Subcutaneous abdominal adipose tissue (tissue), 5 donors: ENCODE measurements around the gene DENND1A.

Source experiments
- H3K27ac ChIP-seq: one replicate; pipeline ENCODE4 v1.7.0; 2013; ENCODE audit warnings: low read depth, mild to moderate bottlenecking, inconsistent platforms, low read length, moderate library complexity
- H3K27me3 ChIP-seq, 5 donors: one replicate each; pipeline ENCODE4 v1.7.0; 2013; ENCODE audit warnings: low read length in 5 of 5, inconsistent platforms in 1 of 5; ENCODE audit not compliant: control insufficient read depth in 5 of 5, insufficient read depth in 4 of 5
- H3K36me3 ChIP-seq, 5 donors: one replicate each; pipeline ENCODE4 v1.7.0; 2013; ENCODE audit warnings: low read length in 5 of 5; ENCODE audit not compliant: control insufficient read depth in 5 of 5, insufficient read depth in 5 of 5
- H3K4me1 ChIP-seq, 5 donors: one replicate each; pipeline ENCODE4 v1.7.0; 2013; ENCODE audit warnings: low read length in 5 of 5, mild to moderate bottlenecking in 3 of 5, moderate library complexity in 1 of 5; ENCODE audit not compliant: control insufficient read depth in 5 of 5, insufficient read depth in 5 of 5
- H3K4me3 ChIP-seq, 5 donors: one replicate each; pipeline ENCODE4 v1.7.0; 2013; ENCODE audit warnings: low read length in 5 of 5, low read depth in 1 of 5
- H3K9ac ChIP-seq, 5 donors: one replicate each; pipeline ENCODE4 v1.7.0; 2013; ENCODE audit warnings: low read length in 5 of 5, mild to moderate bottlenecking in 4 of 5, moderate library complexity in 3 of 5
- H3K9me3 ChIP-seq, 5 donors: one replicate each; pipeline ENCODE4 v1.7.0; 2013; ENCODE audit warnings: low read length in 5 of 5; ENCODE audit not compliant: control insufficient read depth in 5 of 5
- donor health status: healthy.
- donor health status: healthy.
- donor health status: healthy.
- donor health status: healthy.
- donor health status: healthy.

DENND1A gene

GRCh38 chr9:123347289-123348060 lies 582.5 kb downstream of the DENND1A start:
- Histone ChIP-seq H3K9ac (no peak overlapping the region), H3K27me3 (peaks cover 5 to 30% (median 12%) of the 10 kb centered on the region in 5 donors)

GRCh38 chr9:123346826-123347225 lies 583.1 kb downstream of the DENND1A start:
- Histone ChIP-seq H3K9me3 (no peaks in the 10 kb centered on the region), H3K9ac (no peak overlapping the region), H3K27me3 (peaks cover 5 to 30% (median 15%) of the 10 kb centered on the region in 5 donors), H3K4me1 (peaks cover 0 to 12% (median 3%) of the 10 kb centered on the region in 5 donors), H3K36me3 (no peaks in the 10 kb centered on the region), H3K27ac (no peak overlapping the region), H3K4me3 (no peak overlapping the region)

More at GRCh38 chr9:123347289-123348060, 582.5 kb downstream of the DENND1A start:
- H3K4me3 ChIP-seq = no peak overlapping the region
- no peaks in the 10 kb centered on the region for H3K36me3 ChIP-seq
- H3K9me3 ChIP-seq = no peaks in the 10 kb centered on the region
- H3K27ac ChIP-seq = no peak overlapping the region
- peaks cover 0 to 12% (median 3%) of the 10 kb centered on the region in 5 donors for H3K4me1 ChIP-seq

- H3K27ac ChIP-seq = no peak overlapping the region
- H3K27me3 ChIP-seq = peaks cover 5 to 26% (median 17%) of the 10 kb centered on the region in 5 donors
- H3K9ac ChIP-seq = no peak overlapping the region
- H3K36me3 ChIP-seq = no peaks in the 10 kb centered on the region
- H3K9me3 ChIP-seq = no peaks in the 10 kb centered on the region
- no peak overlapping the region for H3K4me3 ChIP-seq
- peaks cover 0 to 12% (median 3%) of the 10 kb centered on the region in 5 donors for H3K4me1 ChIP-seq
These were observed 583.9 kb downstream of the DENND1A start for GRCh38 chr9:123346026-123346425.

DNA sequence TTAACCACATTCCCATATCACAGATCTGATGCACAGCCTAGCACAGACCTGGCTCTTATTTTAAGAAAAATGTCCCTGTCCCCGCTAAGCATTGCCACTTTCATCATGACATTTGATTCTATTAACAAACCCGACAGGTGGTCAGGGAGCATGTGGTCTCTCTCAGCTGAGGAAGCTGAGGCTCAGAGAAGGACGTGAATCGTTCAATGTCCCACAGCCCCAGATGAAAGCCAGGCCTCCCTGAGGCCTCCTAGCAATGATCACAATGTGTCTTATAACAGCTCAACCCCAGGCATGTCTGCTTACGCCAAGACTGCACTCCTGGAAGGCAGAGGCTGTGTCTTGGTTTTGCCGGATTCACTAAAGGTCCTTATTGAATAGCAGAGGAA lies 584.4 kb downstream of the DENND1A start:
- Histone ChIP-seq H3K27me3 (peaks cover 5 to 26% (median 17%) of the 10 kb centered on the region in 5 donors), H3K4me1 (peaks cover 0 to 10% (median 3%) of the 10 kb centered on the region in 5 donors), H3K9ac (no peak overlapping the region), H3K27ac (no peak overlapping the region), H3K4me3 (no peak overlapping the region), H3K36me3 (no peaks in the 10 kb centered on the region), H3K9me3 (no peaks in the 10 kb centered on the region)

GRCh38 chr9:123344192-123344949 lies 585.6 kb downstream of the DENND1A start:
- no peaks in the 10 kb centered on the region for H3K36me3 ChIP-seq
- H3K27me3 ChIP-seq = peaks cover 5 to 29% (median 17%) of the 10 kb centered on the region in 5 donors
- no peak overlapping the region for H3K9ac ChIP-seq
- H3K4me3 ChIP-seq = no peak overlapping the region
- peaks cover 0 to 12% (median 4%) of the 10 kb centered on the region in 5 donors for H3K4me1 ChIP-seq
- no peaks in the 10 kb centered on the region for H3K9me3 ChIP-seq
- H3K27ac ChIP-seq = no peak overlapping the region

DNA sequence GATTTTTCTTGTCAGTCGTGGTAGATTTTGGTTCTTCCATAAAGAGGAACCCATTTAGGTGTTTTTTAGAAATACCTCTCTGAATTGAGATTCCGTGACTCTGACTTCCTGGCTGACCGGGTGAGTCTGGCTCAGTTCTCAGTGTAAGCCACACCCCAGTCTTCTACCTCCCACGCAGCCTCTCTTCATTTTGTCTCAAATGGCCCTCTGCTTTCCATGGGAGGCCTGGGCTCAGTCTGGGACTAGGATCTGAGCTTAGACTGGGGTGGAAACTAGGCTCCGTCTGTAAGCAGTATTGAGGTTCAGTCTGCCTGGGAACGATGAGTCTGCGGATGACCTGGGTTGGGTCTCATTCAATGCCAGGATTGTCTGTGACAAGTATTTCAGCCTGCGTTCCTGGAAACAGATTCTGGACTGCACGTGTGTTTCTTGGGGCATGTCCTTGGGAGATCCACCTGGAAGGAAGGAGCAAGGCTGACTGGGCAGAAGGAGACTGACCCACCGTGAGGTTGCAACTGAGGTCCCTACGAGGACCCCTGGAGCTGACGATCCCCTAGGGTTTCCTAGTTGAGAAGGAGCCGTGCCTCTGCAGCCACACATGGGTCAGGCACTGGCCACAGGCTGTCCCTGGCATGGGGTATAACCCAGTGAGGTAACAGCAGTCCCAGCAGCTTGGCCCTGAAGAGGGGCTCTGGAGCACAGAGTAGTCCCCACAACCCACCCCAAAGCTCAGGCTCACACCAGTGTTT lies 586.3 kb downstream of the DENND1A start:
- Histone ChIP-seq H3K27me3 (peaks cover 0 to 29% (median 13%) of the 10 kb centered on the region in 5 donors), H3K9me3 (no peaks in the 10 kb centered on the region), H3K4me1 (peaks cover 0 to 19% (median 8%) of the 10 kb centered on the region in 5 donors), H3K9ac (no peak overlapping the region), H3K36me3 (no peaks in the 10 kb centered on the region), H3K27ac (no peak overlapping the region), H3K4me3 (no peak overlapping the region)

GRCh38 chr9:123342247-123342646 lies 587.7 kb downstream of the DENND1A start:
- Histone ChIP-seq H3K9ac (no peak overlapping the region), H3K4me3 (no peak overlapping the region), H3K4me1 (peaks cover 0 to 19% (median 8%) of the 10 kb centered on the region in 5 donors), H3K27me3 (peaks cover 0 to 20% (median 9%) of the 10 kb centered on the region in 5 donors), H3K36me3 (no peaks in the 10 kb centered on the region), H3K9me3 (no peaks in the 10 kb centered on the region), H3K27ac (no peak overlapping the region)

- Histone ChIP-seq H3K36me3 (no peaks in the 10 kb centered on the region), H3K4me3 (no peak overlapping the region), H3K27me3 (peaks cover 0 to 20% (median 9%) of the 10 kb centered on the region in 5 donors), H3K9me3 (no peaks in the 10 kb centered on the region), H3K9ac (no peak overlapping the region), H3K27ac (no peak overlapping the region), H3K4me1 (peaks cover 0 to 19% (median 8%) of the 10 kb centered on the region in 5 donors)
These were observed 588.1 kb downstream of the DENND1A start for GRCh38 chr9:123341816-123342215.

DNA sequence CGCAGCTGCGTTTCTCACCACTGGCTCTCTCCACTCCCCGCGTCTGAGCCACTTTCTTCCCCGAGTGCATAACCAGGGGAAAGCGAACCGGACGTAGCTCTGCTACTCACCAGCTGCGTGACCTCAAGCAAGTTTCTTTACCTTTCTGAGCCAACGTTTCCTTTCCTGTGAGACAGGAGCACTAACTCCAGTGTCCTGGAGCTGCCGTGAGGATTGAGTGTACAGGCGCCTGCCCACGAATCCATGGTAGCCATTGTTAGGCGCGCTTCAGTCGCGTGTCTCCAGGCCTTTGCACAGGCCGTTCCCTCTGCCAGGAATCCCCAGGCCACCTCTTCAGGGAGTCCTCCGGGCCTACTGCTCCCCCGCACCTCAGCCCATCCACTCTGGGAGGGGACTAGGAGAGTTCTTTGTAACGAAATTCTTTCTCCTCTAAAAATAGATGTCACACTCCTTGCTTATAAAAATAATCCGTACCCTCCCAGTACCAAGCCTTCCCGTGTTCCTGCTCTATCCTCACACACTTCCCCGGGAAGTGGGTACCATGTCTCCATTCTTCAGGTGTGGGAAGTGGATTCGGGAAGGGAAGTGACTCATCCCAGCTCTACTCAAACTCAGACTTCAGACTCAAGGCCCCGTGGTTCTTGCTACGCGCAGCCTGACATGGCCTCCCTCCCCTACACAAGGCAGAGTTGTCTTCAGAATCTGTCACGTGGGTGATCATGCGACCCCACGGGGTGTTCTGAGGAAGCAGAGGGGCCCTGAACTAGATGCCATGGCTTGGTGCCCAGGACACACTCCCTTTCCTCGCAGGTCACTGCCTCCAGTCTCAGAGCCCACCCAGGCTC lies 590.0 kb downstream of the DENND1A start:
- Histone ChIP-seq H3K9ac (peak overlapping the region in 1 of 5 donors; percentile 51), H3K27me3 (peaks cover 0 to 20% (median 9%) of the 10 kb centered on the region in 5 donors), H3K4me3 (peak overlapping the region in 4 of 5 donors; percentile 23 to 57 (median 46)), H3K36me3 (no peaks in the 10 kb centered on the region), H3K27ac (no peak overlapping the region), H3K9me3 (no peaks in the 10 kb centered on the region), H3K4me1 (peaks cover 0 to 24% (median 13%) of the 10 kb centered on the region in 5 donors)
